Activated B cell treated with CpG ODN at 0.5 μM for 24 hours (primary cell): ENCODE results near the gene EFS. TPM values are rescaled to one million over a fixed set of nuclear protein-coding genes. Genes with fewer than 3 reads are reported as not detected.

Experiments used
- ATAC-seq: fragments of 200-7000 bp; cut with Tn5 transposase; one replicate; pipeline ENCODE4 v1.10.0; 2021; ENCODE audit warnings: low read depth, mild to moderate bottlenecking, moderate library complexity
- CTCF ChIA-PET: fragments of 350-600 bp; sonication (Branson Sonifier 250); formaldehyde crosslinking; loops from one replicate; lab custom pipeline; 2021; ENCODE audit warnings: antibody characterized with exemption; lab: Charles Lee
- POLR2A ChIA-PET: fragments of 350-600 bp; sonication (Branson Sonifier 250); formaldehyde crosslinking; loops from one replicate; lab custom pipeline; 2021; ENCODE audit warnings: antibody characterized with exemption; lab: Charles Lee
- DNase-seq: peaks from one replicate; pipeline ENCODE4 v3.0.0; 2022
- H3K27ac Mint-ChIP-seq: one replicate; pipeline ENCODE4 v1.8.0; 2020; ENCODE audit warnings: mixed read lengths
- H3K27me3 Mint-ChIP-seq: one replicate; pipeline ENCODE4 v1.8.0; 2021; ENCODE audit warnings: mixed read lengths
- H3K36me3 Mint-ChIP-seq: one replicate; pipeline ENCODE4 v1.8.0; 2021; ENCODE audit warnings: low read depth, mixed read lengths
- H3K4me1 Mint-ChIP-seq: one replicate; pipeline ENCODE4 v1.8.0; 2021; ENCODE audit warnings: mixed read lengths
- H3K4me3 Mint-ChIP-seq: one replicate; pipeline ENCODE4 v1.8.0; 2020; ENCODE audit warnings: mild to moderate bottlenecking, mixed read lengths
- H3K9me3 Mint-ChIP-seq: one replicate; pipeline ENCODE4 v1.8.0; 2020; ENCODE audit warnings: mixed read lengths
- CTCF ChIP-seq: fragments of 200-600 bp; IDR thresholded peaks from one replicate; pipeline ENCODE4 v1.8.0; 2022; ENCODE audit warnings: antibody characterized with exemption, mild to moderate bottlenecking
- intact Hi-C: fragments of 100-400 bp; cut with micrococcal nuclease; formaldehyde crosslinking; loops from one replicate; pipeline ENCODE4 v1.15.1; 2024
- total RNA-seq: library from RNA; stranded (reverse); gene quantifications from 2 replicates; pipeline ENCODE4 v1.2.3, GENCODE V29; 2022

Gene EFS
- total RNA-seq, 1 donor from 2014 or later, result not detected

DNA sequence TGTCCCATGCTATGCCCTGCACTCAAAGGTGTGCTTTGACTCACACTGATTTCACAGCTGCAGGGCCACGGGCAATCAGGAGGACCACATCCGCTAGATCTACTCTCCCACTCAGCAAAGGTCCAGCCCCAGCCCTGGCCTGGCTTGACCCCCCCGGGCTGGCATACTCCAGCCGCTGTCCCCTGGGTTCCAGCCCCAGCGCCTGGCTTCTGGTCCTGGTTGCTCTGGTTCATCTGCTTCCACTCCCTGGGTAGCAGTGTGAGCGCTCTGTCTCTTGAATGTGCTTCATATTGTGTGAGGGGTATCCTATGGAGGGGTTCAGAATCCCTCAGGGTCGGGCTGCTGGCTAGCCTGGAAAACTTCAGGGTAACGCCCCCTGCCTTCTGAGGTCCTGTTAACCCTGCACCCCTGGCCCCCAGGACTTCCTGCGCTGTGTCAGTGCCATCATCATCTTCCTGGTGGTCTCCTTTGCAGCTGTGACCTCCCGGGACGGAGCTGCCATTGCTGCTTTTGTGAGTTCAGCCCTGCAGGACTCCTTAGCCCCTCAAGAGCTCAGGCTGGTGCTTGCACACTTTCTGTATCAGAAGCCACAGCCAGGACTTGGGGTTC, 13.7 kb upstream of the EFS start:
- CTCF ChIA-PET, result interaction anchor here (1.0 to 2.9 kb wide), 5 partner anchors 57 to 310 kb away, joined by 4 to 24 read pairs (median 12); no protein-coding TSS in a partner anchor
- intact Hi-C loops, result no loop called here
- Mint-ChIP-seq H3K27ac (no peak overlapping the region), H3K4me3 (no peak overlapping the region), H3K36me3 (no peaks in the 10 kb centered on the region), H3K9me3 (no peaks in the 10 kb centered on the region), H3K4me1 (no peaks in the 10 kb centered on the region), H3K27me3 (peaks cover 19% of the 10 kb centered on the region)
- POLR2A ChIA-PET, result interaction anchor here (1.4 kb wide), 1 partner anchor 283 kb away, joined by 3 read pairs; the partner anchor contains the start of genes ACIN1 and C14orf119
- no peak for ATAC-seq
- no peak for TF ChIP-seq CTCF
- DNase-seq, result no peak

GRCh38 chr14:23377573-23378563, 12.9 kb upstream of the EFS start:
- Mint-ChIP-seq H3K27ac (no peak overlapping the region), H3K36me3 (no peaks in the 10 kb centered on the region), H3K4me1 (no peaks in the 10 kb centered on the region), H3K9me3 (no peaks in the 10 kb centered on the region), H3K4me3 (no peak overlapping the region), H3K27me3 (peaks cover 18% of the 10 kb centered on the region)
- DNase-seq (no peak), ATAC-seq (no peak)
- ChIA-PET POLR2A (no interaction called here), CTCF (interaction anchor here (2.9 kb wide), 1 partner anchor 257 kb away, joined by 19 read pairs; no protein-coding TSS in a partner anchor)
- no peak for TF ChIP-seq CTCF
- intact Hi-C loops, result no loop called here

DNA sequence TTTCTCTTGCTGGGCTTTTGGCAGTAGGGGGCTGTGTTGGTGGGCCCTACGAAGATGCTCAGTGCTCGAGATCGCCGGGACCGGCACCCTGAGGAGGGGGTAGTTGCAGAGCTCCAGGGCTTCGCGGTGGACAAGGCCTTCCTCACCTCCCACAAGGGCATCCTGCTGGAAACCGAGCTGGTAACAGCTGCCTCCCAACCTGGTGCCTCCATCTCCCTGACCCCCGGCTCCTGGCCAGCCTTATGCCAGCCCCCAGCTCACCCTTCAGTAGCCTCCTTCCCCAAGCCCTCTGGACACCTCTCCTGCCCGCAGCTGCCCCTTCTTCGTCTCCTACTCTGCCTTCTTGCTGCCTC, 12.2 kb upstream of the EFS start:
- H3K36me3 Mint-ChIP-seq, result no peaks in the 10 kb centered on the region
- H3K27ac Mint-ChIP-seq, result no peak overlapping the region
- intact Hi-C loops, result no loop called here
- ATAC-seq (no peak), DNase-seq (no peak)
- H3K9me3 Mint-ChIP-seq, result no peaks in the 10 kb centered on the region
- POLR2A ChIA-PET, result no interaction called here
- H3K27me3 Mint-ChIP-seq, result peaks cover 14% of the 10 kb centered on the region
- no peaks in the 10 kb centered on the region for H3K4me1 Mint-ChIP-seq
- CTCF ChIA-PET, result no interaction called here
- no peak overlapping the region for H3K4me3 Mint-ChIP-seq
- TF ChIP-seq CTCF, result no peak

GRCh38 chr14:23376482-23377197, 11.7 kb upstream of the EFS start, which contains the start of gene CMTM5:
Gene CMTM5, plus strand, starts transcription at chr14:23377046. Its CDS starts 206 bp downstream, at chr14:23377252.
- intact Hi-C loops, result no loop called here
- no peak for DNase-seq

More at GRCh38 chr14:23376482-23377197, 11.7 kb upstream of the EFS start, which contains the start of gene CMTM5:
- CTCF ChIA-PET, result no interaction called here
- H3K36me3 Mint-ChIP-seq, result no peaks in the 10 kb centered on the region
- H3K4me1 Mint-ChIP-seq, result no peaks in the 10 kb centered on the region
- H3K27me3 Mint-ChIP-seq, result peaks cover 9% of the 10 kb centered on the region
- no peak for TF ChIP-seq CTCF
- no peak within 1 kb of the TSS for H3K27ac Mint-ChIP-seq
- no peak for ATAC-seq
- no peak within 1 kb of the TSS for H3K4me3 Mint-ChIP-seq
- H3K9me3 Mint-ChIP-seq, result no peaks in the 10 kb centered on the region
- POLR2A ChIA-PET, result no interaction called here
